Glomerular endothelial cell (primary cell): ENCODE data around the gene PAFAH1B2. TPM values are rescaled to one million over a fixed set of nuclear protein-coding genes. Genes with fewer than 3 reads are reported as not detected.
"Not testable (repeated sequence)": the region's sequence is repeated elsewhere in the genome, so short reads cannot be mapped to it uniquely, and the experiment has no call there.

ENCODE experiments used
- DNase-seq: peaks from one replicate; pipeline ENCODE4 v3.0.0-alpha.2; 2011; ENCODE audit warnings: low read depth, low spot score; ENCODE audit errors: extremely low read depth
- total RNA-seq: library from RNA; depleted of rRNA; stranded (reverse); fragments of >200 nt; gene quantifications from 2 replicates; pipeline ENCODE4 v1.2.3, GENCODE V29; 2015

PAFAH1B2 gene
- total RNA-seq, 1 donor from 2014 or later = 98.5 TPM

DNA sequence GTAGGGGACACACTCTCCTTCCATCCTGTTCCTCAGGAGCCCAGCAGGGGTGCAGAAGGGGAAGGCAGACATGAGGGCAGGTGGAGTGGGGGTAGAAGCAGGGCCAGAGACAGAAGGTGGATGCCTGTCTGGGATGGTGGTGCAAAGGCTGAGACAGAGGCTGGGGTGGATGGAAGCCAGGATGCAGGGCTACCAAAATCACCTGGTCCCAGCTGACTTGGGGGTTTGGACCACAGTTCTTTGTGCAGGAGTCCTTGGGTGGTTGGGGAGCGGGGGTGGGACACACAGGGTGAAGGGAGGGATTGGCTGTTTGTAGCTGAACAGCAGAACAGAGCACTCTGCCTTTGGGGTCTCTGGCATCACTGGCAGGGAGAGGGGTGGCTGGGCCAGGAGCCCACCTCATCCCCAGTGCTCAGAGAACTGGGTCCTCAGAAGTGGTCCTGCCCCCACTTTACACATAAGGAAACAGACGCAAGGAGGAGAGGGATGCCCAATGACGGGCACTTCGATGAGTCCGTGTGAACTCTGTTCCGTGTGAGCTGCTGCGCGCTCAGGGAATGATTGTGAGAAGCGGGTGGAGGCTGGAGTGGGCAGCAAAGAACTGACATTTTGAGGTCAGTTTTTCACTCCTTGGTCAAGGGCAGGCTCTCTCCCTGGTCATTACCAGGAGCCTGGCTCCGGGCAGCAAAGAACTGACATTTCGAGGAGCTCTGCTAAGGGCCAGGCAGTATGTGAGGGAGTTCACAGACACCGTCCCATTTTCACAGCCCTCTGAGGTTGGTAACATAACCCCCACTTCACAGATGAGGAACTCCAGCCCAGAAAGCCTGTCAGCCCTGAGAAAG is 56.9 kb downstream of the PAFAH1B2 start:
- no peak for DNase-seq

GRCh38 chr11:117201658-117202305 is 57.7 kb downstream of the PAFAH1B2 start:
- no peak for DNase-seq

DNA sequence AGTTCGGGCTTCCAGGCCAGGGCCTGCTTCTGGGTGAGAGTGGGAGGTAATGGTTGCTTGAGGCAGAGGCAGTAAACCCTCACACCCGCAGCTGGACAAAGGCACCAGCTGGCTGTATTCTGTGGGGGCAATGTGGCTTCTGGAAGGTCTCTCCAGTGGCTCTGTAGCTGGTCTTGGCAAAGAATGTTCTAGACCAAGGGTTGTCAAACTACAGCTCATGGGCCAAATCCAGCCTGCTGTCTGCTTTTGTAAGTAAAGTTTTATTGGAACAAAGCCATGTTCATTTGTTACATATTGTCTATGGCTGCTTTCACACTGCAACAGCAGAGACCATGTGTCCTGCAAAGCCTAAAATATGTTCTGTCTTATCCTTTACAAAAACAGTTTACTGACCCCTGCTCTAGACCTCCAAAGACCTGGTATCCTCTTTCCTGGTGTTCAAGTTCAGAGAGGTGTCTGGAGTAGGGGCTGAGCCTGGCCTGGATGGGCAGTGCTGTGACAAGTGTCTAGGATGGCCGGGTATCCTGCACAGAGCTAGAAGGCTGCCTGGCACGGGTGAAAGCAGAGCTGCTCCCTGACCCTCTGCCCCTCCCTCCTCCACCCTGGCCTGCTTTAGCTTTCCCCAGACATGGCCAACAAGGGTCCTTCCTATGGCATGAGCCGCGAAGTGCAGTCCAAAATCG is 58.4 kb downstream of the PAFAH1B2 start:
- DNase-seq = no peak

GRCh38 chr11:117203069-117203407 is 59.0 kb downstream of the PAFAH1B2 start:
- no peak for DNase-seq

- no peak for DNase-seq
Observed at GRCh38 chr11:117204283-117205080, 60.4 kb downstream of the PAFAH1B2 start.

DNA sequence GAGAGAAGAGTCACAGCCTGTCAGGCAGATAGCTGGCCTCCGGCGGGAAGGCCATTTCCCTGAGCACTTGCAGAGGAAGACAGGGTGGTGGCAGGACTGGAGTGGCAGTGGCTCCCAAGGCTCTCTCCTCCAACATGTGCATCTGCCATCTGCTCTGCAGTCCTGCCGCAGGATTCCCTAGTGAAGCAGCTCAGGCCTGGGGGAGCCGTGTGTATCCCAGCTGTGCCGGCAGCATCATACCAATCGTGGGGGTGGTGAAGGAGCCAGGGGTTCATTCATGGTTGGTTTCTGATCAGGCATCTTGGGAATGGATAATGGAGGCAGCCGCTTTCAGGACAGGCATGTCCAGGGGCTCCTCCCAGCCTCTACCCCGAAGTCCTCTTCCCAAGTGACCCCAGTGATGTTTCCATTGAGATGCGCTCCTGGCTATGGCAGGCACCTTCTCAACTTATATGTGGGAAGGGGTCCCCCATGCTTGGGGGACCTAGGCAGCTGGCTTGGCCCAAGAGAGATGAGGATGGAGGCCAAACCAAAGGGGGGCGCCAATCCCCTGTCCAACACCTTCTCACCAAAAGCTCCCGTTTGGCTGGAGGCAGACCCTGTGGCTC is 61.2 kb downstream of the PAFAH1B2 start:
- no peak for DNase-seq

- DNase-seq = not testable (repeated sequence)
Observed at GRCh38 chr11:117206111-117206510, 62.0 kb downstream of the PAFAH1B2 start.

DNA sequence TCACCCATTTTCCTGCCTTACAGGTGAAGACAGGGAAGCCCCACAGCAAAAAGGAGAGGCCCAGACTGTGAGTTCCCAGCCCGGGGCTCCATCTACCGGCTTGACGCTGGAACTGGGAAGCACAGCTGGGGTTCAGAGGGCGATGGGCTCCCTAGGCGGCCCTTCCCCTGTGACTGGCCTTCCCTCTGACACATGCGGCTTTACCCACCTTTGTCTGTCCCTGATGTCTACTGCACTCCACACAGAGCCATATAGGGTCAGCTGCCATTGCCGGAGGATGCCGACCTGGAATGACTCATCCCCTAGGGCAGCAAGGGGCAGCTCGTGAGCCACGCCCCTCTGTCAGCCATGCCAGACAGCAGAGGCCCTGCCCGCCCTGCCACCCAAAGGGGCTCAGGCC is 62.8 kb downstream of the PAFAH1B2 start:
- DNase-seq = not testable (repeated sequence)

DNA sequence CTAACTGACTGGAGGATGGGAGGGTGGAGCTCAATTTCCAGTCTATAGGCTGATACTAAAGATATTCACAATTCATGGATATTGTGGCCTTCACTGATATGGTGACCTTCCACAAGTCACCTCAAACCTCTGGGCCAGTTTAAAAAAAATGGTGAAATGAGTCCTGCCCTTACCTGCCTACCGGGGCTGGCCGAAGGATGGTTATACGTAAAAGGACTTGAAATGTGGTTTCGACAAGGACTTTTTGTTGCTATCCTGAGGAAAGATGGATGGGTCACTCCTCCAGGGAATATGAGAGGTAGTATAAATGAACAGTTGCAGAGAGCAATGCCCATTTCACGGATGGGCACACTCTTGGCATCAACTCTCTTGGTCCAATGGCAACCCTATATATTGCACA is 63.4 kb downstream of the PAFAH1B2 start:
- not testable (repeated sequence) for DNase-seq

GRCh38 chr11:117208710-117209109 is 64.6 kb downstream of the PAFAH1B2 start:
- not testable (repeated sequence) for DNase-seq

GRCh38 chr11:117209351-117210125 is 65.5 kb downstream of the PAFAH1B2 start:
- DNase-seq = not testable (repeated sequence)

GRCh38 chr11:117210620-117211019 is 66.5 kb downstream of the PAFAH1B2 start:
- no peak for DNase-seq

- no peak for DNase-seq
Observed at GRCh38 chr11:117212697-117213355, 68.7 kb downstream of the PAFAH1B2 start.

GRCh38 chr11:117214404-117215110 is 70.5 kb downstream of the PAFAH1B2 start:
- DNase-seq = no peak

- DNase-seq = no peak
Observed at GRCh38 chr11:117217141-117218084, 73.3 kb downstream of the PAFAH1B2 start.

- no peak for DNase-seq
Observed at GRCh38 chr11:117218133-117218915, 74.2 kb downstream of the PAFAH1B2 start.

GRCh38 chr11:117219001-117219400 is 74.9 kb downstream of the PAFAH1B2 start:
- DNase-seq = no peak
